Stimulated activated CD4-positive, alpha-beta T cell treated with anti-CD3 and anti-CD28 coated beads, Interleukin-12 subunit alpha, Interleukin-12 subunit beta, amount 100 ng/mL, for 48 hours (primary cell): ENCODE results near the gene PLCB3.

Source experiments
- DNase-seq, 3 donors: peaks; one replicate each; pipeline ENCODE4 v3.0.0-alpha.2; 2020; ENCODE audit warnings: low read depth in 2 of 3, low spot score in 1 of 3

Gene PLCB3

GRCh38 chr11:64251016-64251752 lies at the start of gene PLCB3:
TSS of gene PLCB3 (plus strand) at chr11:64251530. CDS start at chr11:64251650, 120 bp downstream.
- no peak for DNase-seq

DNA sequence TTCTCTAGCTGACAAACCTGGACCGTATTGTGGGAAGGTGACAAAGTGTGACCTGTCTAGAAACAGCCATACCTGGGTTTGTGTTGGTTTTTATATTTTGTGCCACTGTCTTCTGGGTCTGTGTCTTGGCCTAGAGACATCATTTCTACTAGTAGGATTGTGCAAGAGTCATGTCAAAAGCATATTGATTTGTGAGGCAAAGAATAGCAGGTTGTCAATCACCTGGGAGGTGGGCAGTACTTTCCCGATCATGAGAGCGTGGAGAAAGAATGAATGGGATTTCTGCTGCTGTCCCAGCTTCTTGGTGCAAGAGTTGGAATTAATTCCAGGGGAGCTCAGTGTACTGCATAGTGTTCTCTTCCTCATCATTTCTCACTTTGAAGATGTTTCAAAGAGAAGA lies 49.8 kb upstream of the PLCB3 start:
- no peak for DNase-seq

GRCh38 chr11:64202992-64203391 lies 48.3 kb upstream of the PLCB3 start:
- DNase-seq: no peak

DNA sequence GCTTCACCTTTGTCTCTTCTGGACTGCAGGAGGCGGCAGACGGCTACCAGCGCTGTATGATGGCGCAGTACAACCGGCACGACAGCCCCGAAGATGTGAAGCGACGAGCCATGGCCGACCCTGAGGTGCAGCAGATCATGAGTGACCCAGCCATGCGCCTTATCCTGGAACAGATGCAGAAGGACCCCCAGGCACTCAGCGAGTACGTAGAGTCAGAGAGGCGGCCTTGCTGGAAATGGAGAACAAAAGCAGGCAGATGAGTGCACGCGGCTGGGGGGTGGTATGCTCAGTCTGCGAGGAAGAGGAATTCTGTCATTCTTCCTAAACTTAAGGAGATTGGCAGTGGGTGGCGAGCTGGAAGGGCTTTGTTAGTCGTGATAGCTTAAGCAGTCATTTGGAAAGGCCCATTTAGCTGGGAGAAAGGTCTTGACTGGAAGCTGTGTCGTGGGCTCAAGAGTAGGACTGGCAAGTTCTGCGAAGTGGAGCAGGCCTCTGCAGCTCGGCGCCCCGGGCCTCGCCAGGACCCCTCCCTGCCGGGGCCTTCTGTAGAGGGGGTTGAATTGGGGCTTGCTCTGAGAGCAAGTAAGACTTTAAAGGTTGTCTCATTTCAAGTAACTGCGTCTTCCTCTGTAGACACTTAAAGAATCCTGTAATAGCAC lies 47.8 kb upstream of the PLCB3 start:
- no peak for DNase-seq

DNA sequence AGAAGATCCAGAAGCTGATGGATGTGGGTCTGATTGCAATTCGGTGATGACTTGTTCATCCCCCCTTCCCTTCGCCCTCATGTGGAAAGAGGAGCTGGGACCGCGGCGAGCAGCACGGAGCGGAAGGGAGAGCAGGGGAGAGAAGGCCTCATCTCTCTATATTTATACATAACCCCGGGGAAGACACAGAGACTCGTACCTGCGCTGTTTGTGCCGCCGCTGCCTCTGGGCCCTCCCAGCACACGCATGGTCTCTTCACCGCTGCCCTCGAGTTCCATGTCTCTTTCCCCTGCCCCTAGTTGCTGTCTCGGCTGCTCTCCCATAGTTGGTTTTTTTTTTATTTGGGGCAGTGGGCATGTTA lies 47.3 kb upstream of the PLCB3 start:
- no peak for DNase-seq

- peak; percentile 60 to 71 (median 65) for DNase-seq
Observed at GRCh38 chr11:64204464-64204989, 46.8 kb upstream of the PLCB3 start.

GRCh38 chr11:64206457-64207255 lies 44.7 kb upstream of the PLCB3 start, which contains the start of gene FERMT3:
TSS of gene FERMT3 (plus strand) at chr11:64206721. CDS start at chr11:64207365, 644 bp downstream.
- DNase-seq: peak; percentile 65 to 74 (median 66)

GRCh38 chr11:64207256-64208085 lies 43.9 kb upstream of the PLCB3 start:
- peak; percentile 70 to 77 (median 74) for DNase-seq

GRCh38 chr11:64208086-64208795 lies 43.1 kb upstream of the PLCB3 start:
- DNase-seq: no peak

DNA sequence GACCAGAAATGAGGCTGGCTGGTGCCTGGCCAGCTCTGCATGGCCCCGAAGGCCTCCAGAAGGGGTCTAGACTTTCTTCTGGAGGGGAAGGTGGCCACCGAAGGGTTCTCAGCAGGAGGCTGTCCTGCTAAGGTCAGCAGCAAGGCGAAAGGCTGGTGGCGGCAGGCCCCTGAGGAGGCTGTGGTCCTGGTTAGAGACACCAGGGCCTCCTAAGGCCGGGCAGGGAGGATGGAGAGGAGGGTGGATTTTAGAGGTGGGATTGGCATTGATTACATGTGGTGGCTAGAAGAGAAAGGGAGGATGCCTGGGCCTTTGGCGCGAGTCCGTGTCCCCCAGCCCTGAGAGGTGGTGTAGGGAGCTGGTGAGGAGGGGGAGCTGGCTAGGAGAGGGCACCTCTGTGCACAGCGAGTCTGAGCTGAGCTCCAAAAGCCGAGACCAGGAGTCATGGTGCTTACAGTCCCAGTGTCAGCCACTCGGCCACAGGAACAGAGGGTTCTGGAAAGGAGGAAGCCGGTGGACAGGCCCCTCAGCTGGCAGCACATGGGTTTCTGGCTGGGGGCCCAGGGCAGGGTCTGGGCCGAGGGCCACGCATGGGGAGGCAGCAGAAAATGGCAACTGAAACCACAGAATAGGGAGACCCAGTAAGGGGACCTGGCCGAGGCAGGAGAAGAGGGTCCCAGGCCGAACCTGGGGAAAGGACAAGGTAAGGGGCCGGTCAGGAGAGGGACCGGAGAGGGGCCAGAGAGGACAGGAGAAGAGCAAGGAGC lies 42.4 kb upstream of the PLCB3 start:
- DNase-seq: no peak

DNA sequence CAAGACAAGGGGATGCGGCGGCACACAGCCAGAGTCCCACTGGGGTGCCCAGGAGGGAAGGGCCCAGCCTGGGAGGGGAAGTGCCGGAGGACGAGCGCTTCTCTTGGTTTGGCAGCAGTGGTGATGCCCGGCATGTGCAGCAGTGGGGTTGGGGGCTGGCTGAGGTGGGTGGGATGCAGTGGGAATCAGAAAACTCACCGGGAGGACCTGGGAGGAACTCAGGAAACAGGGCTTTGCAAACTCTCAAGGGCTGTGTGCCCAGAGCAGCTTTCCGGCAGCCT lies 41.8 kb upstream of the PLCB3 start:
- DNase-seq: no peak

DNA sequence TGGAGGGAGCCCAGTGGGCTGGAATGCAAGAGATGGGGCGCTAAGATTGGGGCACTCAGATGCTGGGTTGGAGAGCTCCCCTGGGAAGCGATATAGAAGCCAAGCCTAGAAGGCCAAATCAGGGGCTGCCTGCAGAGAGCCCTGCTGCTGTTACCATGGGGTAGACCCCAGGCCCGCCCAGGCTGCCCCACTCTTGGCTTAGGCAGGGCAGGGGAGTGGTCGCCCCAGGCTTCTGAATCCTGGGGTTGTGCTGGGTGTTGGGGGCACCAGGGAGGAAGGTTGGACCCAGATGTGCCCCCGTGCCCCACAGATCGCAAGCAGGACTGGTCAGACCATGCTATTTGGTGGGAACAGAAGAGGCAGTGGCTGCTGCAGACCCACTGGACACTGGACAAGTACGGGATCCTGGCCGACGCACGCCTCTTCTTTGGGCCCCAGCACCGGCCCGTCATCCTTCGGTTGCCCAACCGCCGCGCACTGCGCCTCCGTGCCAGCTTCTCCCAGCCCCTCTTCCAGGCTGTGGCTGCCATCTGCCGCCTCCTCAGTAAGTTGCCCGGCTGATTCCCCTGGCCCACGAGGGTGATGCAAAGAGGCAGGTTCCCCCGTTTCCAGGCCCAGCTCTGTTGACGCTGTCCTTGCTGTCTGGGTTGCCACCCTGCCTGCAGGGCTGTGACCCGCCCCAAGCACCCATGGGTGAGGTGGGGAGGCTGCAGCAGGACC lies 40.9 kb upstream of the PLCB3 start:
- DNase-seq: no peak

DNA sequence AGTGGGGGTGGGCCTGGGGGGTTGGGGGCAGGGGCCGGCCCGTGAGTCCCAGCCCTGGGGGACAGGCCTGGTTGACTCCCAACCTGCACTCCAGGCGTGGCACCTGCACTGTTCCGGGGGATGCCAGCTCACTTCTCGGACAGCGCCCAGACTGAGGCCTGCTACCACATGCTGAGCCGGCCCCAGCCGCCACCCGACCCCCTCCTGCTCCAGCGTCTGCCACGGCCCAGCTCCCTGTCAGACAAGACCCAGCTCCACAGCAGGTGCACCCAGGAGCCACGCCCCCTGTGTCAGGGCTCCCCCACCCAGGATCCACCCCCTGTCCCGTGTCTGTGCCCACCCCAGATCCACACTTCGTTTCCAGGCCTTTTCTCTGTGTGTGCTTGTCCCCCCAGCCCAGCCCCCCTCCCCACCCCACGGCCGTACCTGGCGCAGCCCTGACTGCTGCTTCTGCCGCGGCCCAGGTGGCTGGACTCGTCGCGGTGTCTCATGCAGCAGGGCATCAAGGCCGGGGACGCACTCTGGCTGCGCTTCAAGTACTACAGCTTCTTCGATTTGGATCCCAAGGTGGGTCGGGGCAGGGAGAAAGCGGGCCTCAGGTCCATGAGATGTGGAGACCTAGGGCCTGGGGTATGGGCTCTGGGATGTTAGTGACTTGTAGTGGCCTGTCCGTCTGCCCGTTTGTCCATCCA lies 40.0 kb upstream of the PLCB3 start:
- no peak for DNase-seq

GRCh38 chr11:64216879-64217278 lies 34.5 kb upstream of the PLCB3 start:
- no peak for DNase-seq

DNA sequence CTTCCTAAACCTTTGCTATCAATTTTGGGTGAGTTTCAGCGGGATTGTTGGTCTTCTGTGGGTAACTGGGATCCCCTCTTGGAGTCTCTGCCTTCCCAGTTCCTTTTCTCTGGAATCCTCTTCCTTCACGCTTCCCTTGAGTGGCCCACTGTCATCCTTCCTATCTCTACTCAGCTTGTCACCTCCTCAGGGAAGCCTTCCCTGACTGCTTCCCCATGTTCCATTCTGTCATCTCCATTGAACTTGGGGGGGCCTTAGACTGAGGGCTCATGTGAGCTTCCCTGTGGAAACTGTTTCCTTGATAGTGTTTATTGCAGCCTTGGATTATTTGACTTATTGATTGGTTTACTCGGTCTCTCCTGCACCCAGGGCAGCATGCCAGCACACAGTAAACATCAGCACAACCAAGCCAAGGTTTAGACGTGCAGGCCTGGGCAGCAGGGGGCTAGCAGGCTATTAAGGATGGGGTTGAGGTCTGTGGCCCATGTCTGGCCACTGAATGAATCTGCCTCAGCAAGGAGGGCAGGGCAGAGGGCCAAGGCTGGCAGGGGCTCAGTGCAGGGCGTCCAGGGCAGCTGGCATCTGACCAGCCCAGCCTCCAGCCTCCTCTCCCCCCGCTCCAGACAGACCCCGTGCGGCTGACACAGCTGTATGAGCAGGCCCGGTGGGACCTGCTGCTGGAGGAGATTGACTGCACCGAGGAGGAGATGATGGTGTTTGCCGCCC lies 32.5 kb upstream of the PLCB3 start:
- DNase-seq: no peak

DNA sequence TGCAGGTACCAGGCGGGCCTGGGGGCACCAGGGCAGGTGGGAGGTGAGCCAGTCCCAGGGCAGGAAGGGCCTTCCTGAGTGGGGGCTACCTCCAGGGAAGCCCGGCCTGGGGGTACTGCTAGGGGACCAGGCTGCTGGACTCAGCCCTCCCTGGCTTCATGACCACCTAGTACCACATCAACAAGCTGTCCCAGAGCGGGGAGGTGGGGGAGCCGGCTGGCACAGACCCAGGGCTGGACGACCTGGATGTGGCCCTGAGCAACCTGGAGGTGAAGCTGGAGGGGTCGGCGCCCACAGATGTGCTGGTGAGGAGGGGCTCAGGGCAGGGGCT lies 32.0 kb upstream of the PLCB3 start:
- no peak for DNase-seq

DNA sequence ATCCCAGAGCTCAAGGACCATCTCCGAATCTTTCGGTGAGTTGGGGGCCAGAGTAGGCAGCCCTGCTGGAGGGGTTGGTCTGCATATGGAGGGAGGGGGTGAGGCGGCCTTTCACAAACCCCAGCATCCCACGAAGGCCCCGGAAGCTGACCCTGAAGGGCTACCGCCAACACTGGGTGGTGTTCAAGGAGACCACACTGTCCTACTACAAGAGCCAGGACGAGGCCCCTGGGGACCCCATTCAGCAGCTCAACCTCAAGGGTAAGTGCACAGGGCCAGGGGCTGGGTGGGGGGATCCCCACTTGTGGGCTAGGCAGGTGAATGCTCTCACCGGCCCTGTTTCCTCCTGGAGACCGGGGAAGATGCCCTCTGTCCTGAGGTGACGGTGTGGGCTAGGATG lies 31.6 kb upstream of the PLCB3 start:
- DNase-seq: no peak

DNA sequence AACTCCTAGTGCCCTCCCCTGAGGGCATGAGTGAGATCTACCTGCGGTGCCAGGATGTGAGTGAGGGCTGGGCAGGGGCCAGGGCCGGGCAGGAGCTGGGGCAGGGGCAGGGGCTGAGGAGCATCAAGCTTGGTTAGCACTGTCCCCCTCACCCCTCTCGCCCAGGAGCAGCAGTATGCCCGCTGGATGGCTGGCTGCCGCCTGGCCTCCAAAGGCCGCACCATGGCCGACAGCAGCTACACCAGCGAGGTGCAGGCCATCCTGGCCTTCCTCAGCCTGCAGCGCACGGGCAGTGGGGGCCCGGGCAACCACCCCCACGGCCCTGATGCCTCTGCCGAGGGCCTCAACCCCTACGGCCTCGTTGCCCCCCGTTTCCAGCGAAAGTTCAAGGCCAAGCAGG lies 31.1 kb upstream of the PLCB3 start:
- no peak for DNase-seq
